HFFc6 (cell line): ENCODE results near the gene FGF14. TPM values are rescaled to one million over a fixed set of nuclear protein-coding genes. Genes with fewer than 3 reads are reported as not detected.

Source experiments
- DNase-seq: peaks from one replicate; pipeline ENCODE4 v3.0.0-alpha.2; 2018
- H3K27ac Mint-ChIP-seq: 2 replicates; pipeline ENCODE4 v1.8.0; 2020; ENCODE audit warnings: mild to moderate bottlenecking, mixed read lengths
- H3K27me3 Mint-ChIP-seq: 2 replicates; pipeline ENCODE4 v1.8.0; 2021; ENCODE audit warnings: mild to moderate bottlenecking, moderate library complexity, mixed read lengths; ENCODE audit not compliant: insufficient read depth
- H3K36me3 Mint-ChIP-seq: 2 replicates; pipeline ENCODE4 v1.8.0; 2021; ENCODE audit warnings: low read depth, mixed read lengths
- H3K4me1 Mint-ChIP-seq: 2 replicates; pipeline ENCODE4 v1.8.0; 2020; ENCODE audit warnings: low read depth, mixed read lengths
- H3K4me3 Mint-ChIP-seq: 2 replicates; pipeline ENCODE4 v1.8.0; 2020; ENCODE audit warnings: mild to moderate bottlenecking, moderate library complexity, mixed read lengths
- H3K9me3 Mint-ChIP-seq: 2 replicates; pipeline ENCODE4 v1.8.0; 2020; ENCODE audit warnings: mild to moderate bottlenecking, mixed read lengths
- CTCF ChIP-seq: fragments of 200-600 bp; sonication (generic); IDR thresholded peaks from 2 replicates; pipeline ENCODE4 v1.5.0; 2021; ENCODE audit warnings: antibody characterized with exemption, mild to moderate bottlenecking
- microRNA-seq: library from miRNA; unstranded; fragments of <30 nt; microRNA quantifications from one replicate; pipeline ENCODE4, GENCODE V29; 2019
- total RNA-seq, 6 experiments: library from RNA; stranded (reverse); fragmentation: NEBNext Ultra II Directional; extraction: Animal tissue kit (Norgen Biotek cat#: 25700); gene quantifications; 2 replicates in 1 of 6; 3 replicates in 5 of 6; pipeline ENCODE4 v1.2.3, GENCODE V29; 2021

Gene FGF14
- total RNA-seq, 6 experiments from 2014 or later: 0.02 to 0.03 TPM; not detected in 4

GRCh38 chr13:101686003-101686402, 715.8 kb downstream of the FGF14 start:
- Mint-ChIP-seq H3K9me3 (no peaks in the 10 kb centered on the region), H3K27me3 (no peaks in the 10 kb centered on the region), H3K36me3 (0 out of 2 replicates have a peak, but pooled peaks cover 5% of the 10 kb centered on the region), H3K4me3 (no peak overlapping the region), H3K4me1 (peaks cover 34% of the 10 kb centered on the region), H3K27ac (no peak overlapping the region)
- no peak for TF ChIP-seq CTCF
- DNase-seq: no peak

GRCh38 chr13:101681834-101682233, 720.0 kb downstream of the FGF14 start:
- DNase-seq: no peak
- Mint-ChIP-seq H3K9me3 (no peaks in the 10 kb centered on the region), H3K4me3 (no peak overlapping the region), H3K36me3 (no peaks in the 10 kb centered on the region), H3K27me3 (no peaks in the 10 kb centered on the region), H3K4me1 (peaks cover 26% of the 10 kb centered on the region), H3K27ac (peak overlapping the region; percentile 1; the same call in 1 of the 2 replicates)
- TF ChIP-seq CTCF: no peak

GRCh38 chr13:101673360-101674105, 728.3 kb downstream of the FGF14 start:
- peaks cover 13% of the 10 kb centered on the region for H3K36me3 Mint-ChIP-seq
- no peak overlapping the region for H3K4me3 Mint-ChIP-seq
- no peak overlapping the region for H3K27ac Mint-ChIP-seq
- no peaks in the 10 kb centered on the region for H3K9me3 Mint-ChIP-seq
- peaks cover 11% of the 10 kb centered on the region for H3K4me1 Mint-ChIP-seq
- no peaks in the 10 kb centered on the region for H3K27me3 Mint-ChIP-seq
- TF ChIP-seq CTCF: no peak
- no peak for DNase-seq

- 0 out of 2 replicates have a peak overlapping the region, but pooled peaks have one; percentile 24 for H3K27ac Mint-ChIP-seq
Observed at GRCh38 chr13:101661839-101662238, 740.0 kb downstream of the FGF14 start.

More at GRCh38 chr13:101661839-101662238, 740.0 kb downstream of the FGF14 start:
- Mint-ChIP-seq H3K4me1 (peaks cover 28% of the 10 kb centered on the region), H3K27me3 (no peaks in the 10 kb centered on the region), H3K9me3 (no peaks in the 10 kb centered on the region), H3K4me3 (no peak overlapping the region), H3K36me3 (peaks cover 12% of the 10 kb centered on the region; the same call in 1 of the 2 replicates)
- DNase-seq: no peak
- TF ChIP-seq CTCF: no peak

Small RNAs within 50 kb of the gene (microRNA-seq; reads per million reads assigned to microRNA genes)
- gene MIR2681: not detected
- gene MIR4705: not detected

Other genes with a start within 250 kb of the FGF14 start
- 10 to 100 TPM; 41.9 to 52.5 (median 44.6) TPM for gene TPP2, start 194.9 kb upstream of the FGF14 start, total RNA-seq